Frontal cortex (tissue), 4 donors: Measurements from ENCODE around the gene HINFP. TPM values are rescaled to one million over a fixed set of nuclear protein-coding genes. Genes with fewer than 3 reads are reported as not detected.
A peak's percentile ranks its signal among the peaks of the same experiment; 100 is the strongest.
"Not testable (repeated sequence)": the region's sequence is repeated elsewhere in the genome, so short reads cannot be mapped to it uniquely, and the experiment has no call there.

Experiments used
- DNase-seq, 2 donors: peaks; one replicate each; pipeline ENCODE4 v3.0.0; 2012; ENCODE audit warnings: low spot score in 2 of 2
- FAIRE-seq: peaks from 2 replicates; lab custom pipeline; 2012; peaks lifted over from hg19 to GRCh38; lab: Jason Lieb, UNC
- total RNA-seq: library from RNA; depleted of rRNA; stranded (reverse); fragments of >200 nt; gene quantifications from one replicate; pipeline ENCODE4 v1.2.3, GENCODE V29; 2014
- donor health status: control.
- donor health status: control.
- donor health status: control.

HINFP gene
- total RNA-seq, 1 donor from 2014 or later, result 24.5 TPM

GRCh38 chr11:119115484-119116234 is 5.7 kb upstream of the HINFP start:
- no peak for FAIRE-seq
- DNase-seq, result no peak

DNA sequence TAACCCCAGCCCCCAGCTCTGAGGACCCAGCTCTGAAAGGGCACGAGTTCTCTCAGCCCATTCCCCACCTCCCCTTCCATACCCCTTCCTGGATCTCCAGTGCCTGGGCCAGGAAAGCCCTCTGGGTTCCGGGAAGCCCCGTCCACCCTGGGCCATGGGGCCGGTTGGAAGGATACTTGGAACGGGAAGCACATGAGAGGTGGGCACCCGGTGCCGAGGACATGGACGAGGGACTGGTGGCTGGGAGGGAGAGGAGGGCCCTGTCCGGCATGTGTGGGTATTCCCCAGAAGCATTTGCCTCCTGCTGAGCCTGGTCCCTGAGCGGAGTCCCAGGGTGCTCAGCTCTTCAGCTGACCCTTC is 5.2 kb upstream of the HINFP start:
- DNase-seq (no peak), FAIRE-seq (no peak)

GRCh38 chr11:119116601-119117000 is 4.8 kb upstream of the HINFP start:
- no peak for DNase-seq

GRCh38 chr11:119117004-119117706 is 4.2 kb upstream of the HINFP start:
- no peak for FAIRE-seq
- DNase-seq, result no peak

More at GRCh38 chr11:119116601-119117000, 4.8 kb upstream of the HINFP start:
- FAIRE-seq, result no peak

GRCh38 chr11:119118227-119118626 is 3.2 kb upstream of the HINFP start:
- DNase-seq (no peak), FAIRE-seq (no peak)

DNA sequence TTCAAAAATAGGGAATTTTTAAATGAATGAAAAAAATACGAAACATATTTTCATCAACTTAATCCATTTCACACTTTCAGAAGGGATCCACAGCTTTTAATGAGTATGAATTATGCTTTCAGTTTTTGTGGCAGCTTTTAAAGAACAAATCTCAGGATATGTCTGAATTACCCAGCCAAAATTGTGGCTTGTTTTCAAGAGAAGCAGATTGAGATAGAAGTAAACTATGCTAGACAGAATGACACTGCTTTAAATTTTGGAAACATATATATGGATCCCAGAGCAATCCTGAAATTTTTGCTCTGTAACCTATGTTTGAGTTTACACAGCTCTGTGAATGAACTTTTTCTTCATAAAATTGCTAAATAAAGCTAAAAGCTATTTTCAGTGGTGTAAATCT is 2.4 kb upstream of the HINFP start:
- no peak for FAIRE-seq
- no peak for DNase-seq

- no peak for DNase-seq
Observed at GRCh38 chr11:119120639-119121007, 757 bp upstream of the HINFP start.

DNA sequence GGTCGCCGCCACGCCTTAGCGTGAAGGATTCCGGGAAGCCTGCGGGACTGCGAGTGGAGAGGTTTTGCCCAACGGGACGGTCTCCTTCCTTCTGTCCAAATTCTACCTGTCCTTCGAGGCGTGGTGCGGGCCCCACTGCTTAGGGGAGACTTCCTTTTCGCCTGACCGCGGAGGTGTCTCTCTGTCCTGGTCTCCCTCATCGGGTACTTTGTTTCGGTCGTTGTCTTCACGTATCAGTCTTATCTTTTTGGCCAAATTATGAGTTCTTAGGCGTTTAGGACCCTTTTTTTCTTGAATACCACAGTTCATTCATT is 388 bp downstream of the HINFP start:
- no peak for DNase-seq
- no peak for FAIRE-seq

More at GRCh38 chr11:119120639-119121007, 757 bp upstream of the HINFP start:
- FAIRE-seq, result no peak

DNA sequence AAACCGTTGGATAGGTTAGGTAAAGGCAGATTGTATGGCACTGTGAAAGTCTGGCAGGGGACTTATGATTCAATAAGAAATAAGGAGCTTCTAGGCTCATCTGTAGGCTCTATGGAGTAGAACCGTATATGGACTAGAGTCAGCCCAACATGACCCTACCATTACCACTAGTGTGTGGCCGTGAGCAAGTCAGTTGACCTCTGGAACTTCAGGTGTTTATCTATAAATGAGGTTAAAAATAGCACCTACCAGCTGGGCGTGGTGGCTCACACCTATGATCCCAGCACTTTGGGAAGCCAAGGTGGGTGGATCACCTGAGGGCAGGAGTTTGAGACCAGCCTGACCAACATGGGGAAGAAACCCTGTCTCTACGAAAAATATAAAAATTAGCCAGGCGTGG is 4.4 kb downstream of the HINFP start:
- no peak for DNase-seq
- FAIRE-seq, result no peak

DNA sequence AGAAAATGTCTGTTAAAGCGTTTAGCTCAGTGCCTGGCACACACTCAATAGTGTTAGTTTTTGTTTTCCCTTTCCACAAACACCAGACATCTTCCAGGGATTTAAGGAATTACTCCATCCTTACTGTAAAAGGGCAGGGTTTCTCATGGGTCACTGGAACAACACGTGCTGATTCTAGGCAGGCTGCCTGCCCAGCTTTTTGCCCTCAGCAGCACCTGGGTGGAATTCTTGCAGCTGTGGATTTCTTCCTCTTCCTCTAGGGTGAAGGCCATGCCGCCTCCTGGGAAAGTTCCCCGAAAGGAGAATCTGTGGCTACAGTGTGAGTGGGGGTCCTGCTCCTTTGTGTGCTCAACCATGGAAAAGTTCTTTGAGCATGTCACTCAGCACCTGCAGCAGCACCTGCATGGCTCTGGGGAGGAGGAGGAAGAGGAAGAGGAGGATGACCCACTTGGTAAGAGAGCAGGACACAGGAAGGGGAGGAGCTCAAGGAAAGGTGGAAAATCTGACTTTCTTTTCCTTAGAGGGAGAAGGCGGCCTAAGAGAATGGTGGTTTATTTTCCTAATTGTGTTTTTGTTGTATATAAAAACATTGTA is 5.4 kb downstream of the HINFP start:
- FAIRE-seq (no peak), DNase-seq (no peak)

DNA sequence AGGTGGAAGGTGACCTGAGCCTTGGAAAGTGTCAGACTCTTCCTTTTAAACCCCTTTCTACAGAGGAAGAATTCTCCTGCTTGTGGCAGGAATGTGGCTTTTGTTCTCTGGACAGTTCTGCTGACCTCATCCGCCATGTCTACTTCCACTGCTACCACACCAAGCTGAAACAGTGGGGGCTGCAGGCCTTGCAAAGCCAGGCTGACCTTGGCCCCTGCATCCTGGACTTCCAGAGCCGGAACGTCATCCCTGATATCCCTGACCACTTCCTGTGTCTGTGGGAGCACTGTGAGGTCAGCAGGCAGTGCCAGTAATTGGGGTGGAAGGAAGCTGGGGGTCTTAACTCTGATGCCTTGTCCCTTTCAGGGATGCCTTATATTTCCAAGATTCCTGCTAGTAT is 9.3 kb downstream of the HINFP start:
- FAIRE-seq (no peak), DNase-seq (no peak)

DNA sequence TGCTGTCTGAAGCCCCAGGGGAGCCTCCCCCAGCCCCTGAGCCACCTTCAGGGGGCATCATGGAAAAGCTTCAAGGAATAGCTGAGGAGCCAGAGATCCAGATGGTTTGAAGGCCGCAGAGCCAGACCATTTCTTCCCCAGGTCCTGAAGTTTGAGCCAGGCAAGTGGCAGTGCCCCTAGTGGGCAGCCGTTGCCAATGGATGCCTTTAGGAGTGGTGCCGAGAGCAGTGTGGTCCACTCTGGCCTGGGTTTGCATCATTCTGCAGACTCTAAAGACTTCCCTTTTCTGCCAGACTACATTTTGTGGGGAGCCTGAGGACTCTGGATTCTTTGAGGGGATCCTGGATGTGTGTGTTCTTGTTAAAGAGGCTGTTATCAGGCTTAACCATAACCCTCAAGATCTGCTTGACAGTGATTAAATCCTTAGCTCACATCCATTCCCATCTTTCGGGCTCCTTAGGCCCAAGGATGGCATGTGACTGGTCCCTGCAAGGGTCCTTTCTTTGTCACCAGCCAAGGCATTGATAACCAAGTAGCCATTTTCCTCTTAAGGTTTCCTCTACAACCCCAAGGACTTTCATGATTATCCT is 13.1 kb downstream of the HINFP start:
- DNase-seq (no peak), FAIRE-seq (no peak)

DNA sequence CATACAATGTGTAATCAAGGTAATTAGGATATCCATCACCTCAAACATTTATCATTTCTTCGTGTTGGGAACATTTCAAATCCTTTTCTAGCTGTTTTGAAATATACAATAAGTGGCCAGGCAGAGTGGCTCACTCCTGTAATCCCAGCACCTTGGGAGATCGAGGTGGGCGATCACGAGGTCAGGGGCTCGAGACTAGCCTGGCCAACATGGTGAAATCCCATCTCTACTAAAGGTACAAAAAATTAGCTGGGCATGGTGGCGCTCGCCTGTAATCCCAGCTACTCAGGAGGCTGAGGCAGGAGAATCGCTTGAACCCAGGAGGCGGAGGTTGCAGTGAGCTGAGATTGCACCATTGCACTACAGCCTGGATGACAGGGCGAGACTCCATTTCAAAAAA is 17.9 kb downstream of the HINFP start:
- not testable (repeated sequence) for FAIRE-seq, DNase-seq

DNA sequence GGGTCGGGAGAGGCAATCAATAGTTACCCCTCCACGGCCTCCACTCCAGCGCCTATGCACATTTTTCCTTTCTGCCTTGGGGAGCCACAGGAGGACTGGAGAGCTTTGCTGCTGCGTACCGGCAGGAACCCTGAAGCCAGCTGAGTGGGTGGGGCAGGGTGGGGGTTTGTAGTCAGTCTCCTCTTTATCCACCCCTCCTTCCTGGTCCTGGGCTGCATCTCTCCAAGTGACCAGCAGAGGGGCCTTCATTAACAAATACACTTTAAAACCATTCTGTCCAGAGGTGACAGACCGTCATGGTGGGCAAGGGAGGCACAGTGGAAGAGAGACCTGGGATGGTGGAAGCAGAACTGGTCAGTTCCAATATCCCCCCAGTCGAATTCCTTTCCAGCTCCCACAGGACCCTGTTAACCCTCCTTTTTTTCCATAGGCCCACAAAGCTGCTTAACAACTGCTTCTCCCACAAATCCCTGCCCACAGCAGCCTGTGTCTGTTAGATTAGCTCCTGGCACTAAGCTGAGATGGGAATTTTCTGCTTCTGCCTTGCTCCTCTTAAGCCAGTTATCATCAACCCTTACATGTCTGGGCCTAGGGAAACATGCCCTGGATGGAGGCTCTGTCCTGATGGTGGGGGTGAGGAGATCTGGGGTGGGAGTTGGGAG is 23.6 kb downstream of the HINFP start:
- no peak for FAIRE-seq
- DNase-seq, result peak; percentile 58 to 79

- DNase-seq, result no peak
- FAIRE-seq, result no peak
Observed at GRCh38 chr11:119145551-119145950, 24.2 kb downstream of the HINFP start.

DNA sequence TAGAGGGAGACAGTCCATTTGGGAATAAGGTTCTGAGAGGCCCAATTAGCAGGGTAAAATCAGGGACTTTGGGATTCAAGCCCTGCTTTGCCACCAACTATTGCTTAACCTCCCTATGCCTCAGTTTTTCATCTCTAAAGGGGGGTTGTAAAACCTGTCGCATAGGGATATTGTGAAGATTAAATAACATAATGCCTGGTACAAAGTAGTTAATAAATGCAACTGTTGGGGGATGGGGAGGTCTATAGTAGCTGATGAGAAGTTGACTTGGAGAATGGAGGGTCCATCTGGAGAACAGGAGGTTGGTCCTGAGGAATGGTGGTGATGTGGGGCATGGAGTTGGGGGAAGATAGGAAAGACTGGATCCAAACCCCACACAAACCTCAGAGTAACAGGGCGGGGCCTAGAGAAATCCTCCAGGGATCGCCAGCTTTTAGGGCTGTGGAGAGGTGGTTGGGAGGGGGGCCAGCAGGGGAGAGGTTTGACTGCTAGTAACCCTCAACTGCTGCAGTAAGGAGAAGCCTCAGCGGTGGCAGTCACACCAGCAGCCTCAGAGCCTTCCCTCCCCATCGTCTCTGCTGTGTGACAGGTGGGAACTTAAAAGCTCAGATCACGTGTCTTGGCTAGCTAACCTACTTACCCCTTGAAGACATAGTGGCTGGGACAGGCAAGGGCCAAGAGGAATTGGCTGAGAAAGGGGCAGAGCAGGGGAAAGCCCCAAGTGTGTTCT is 26.4 kb downstream of the HINFP start:
- DNase-seq, result no peak
- no peak for FAIRE-seq

DNA sequence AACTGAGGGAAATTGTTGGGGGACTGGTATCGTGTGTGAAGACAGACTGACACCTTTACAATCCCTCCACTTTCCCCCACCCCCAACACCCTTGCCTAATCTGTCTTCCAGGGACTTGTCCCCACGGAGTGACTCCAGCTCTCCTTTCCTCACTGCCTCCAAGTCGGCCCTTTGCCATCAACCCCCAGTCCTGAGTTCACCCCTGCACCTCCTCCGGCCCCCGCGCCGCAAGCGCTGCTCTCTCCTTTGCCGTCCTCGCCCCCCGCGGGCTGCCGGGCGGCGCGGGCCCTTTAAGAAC is 27.3 kb downstream of the HINFP start:
- FAIRE-seq (no peak), DNase-seq (no peak)

- no peak for FAIRE-seq
Observed at GRCh38 chr11:119149018-119149785, 27.8 kb downstream of the HINFP start, which contains the start of gene ABCG4. ABCG4 (plus strand) TSS chr11:119149052; CDS start chr11:119149966, 914 bp downstream.

DNA sequence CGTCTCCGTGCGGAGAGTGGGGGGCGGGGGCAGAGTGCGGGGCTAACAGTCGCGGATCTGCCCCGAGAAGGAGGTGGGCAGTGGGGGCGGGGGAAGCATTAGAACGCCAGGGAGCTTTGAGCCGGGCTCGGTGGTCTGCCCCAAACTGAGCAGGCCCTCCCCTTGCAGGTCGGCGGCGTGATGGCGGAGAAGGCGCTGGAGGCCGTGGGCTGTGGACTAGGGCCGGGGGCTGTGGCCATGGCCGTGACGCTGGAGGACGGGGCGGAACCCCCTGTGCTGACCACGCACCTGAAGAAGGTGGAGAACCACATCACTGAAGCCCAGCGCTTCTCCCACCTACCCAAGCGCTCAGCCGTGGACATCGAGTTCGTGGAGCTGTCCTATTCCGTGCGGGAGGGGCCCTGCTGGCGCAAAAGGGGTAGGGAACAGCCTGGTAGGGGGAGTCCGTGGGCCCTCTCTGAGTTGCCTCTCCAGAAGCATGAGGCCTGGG is 28.5 kb downstream of the HINFP start:
- FAIRE-seq (no peak), DNase-seq (no peak)

More at GRCh38 chr11:119149018-119149785, 27.8 kb downstream of the HINFP start, which contains the start of gene ABCG4:
- DNase-seq, result peak; percentile 42 to 52
